Panc1 (cell line): ENCODE measurements around the gene S100PBP. TPM values are rescaled to one million over a fixed set of nuclear protein-coding genes. Genes with fewer than 3 reads are reported as not detected.

Experiments
- ATAC-seq: fragments of 200-7000 bp; cut with Tn5 transposase; 2 replicates; pipeline ENCODE4 v1.9.1; 2020; ENCODE audit warnings: mild to moderate bottlenecking, moderate library complexity
- BruUV-seq: library from RNA; stranded (reverse); fragments of 400-500 nt; replicated peaks from 2 replicates; lab custom pipeline; 2021; lab: Mats Ljungman, UMichigan
- CTCF ChIA-PET: fragments of 300-600 bp; sonication (Branson Sonifier 250); formaldehyde crosslinking; loops from one replicate; lab custom pipeline; 2022; ENCODE audit warnings: antibody characterized with exemption; lab: Charles Lee
- POLR2A ChIA-PET: fragments of 300-600 bp; sonication (Branson Sonifier 250); formaldehyde crosslinking; loops from one replicate; lab custom pipeline; 2022; ENCODE audit warnings: antibody characterized with exemption; lab: Charles Lee
- DNase-seq: peaks from one replicate; pipeline ENCODE4 v3.0.0-alpha.2; 2010; ENCODE audit warnings: low read depth, low spot score
- H3K27ac ChIP-seq: 2 replicates; pipeline ENCODE4 v1.5.1; 2011; ENCODE audit warnings: mild to moderate bottlenecking, low read length, inconsistent platforms
- H3K27me3 ChIP-seq: fragments of 200-500 bp; sonication (Bioruptor generic); 2 replicates; pipeline ENCODE4 v1.6.0; 2014; ENCODE audit warnings: low read length, inconsistent platforms; ENCODE audit not compliant: control insufficient read depth, insufficient read depth
- H3K36me3 ChIP-seq: fragments of 200-500 bp; sonication (Bioruptor generic); 2 replicates; pipeline ENCODE4 v1.5.1; 2014; ENCODE audit warnings: inconsistent platforms, mild to moderate bottlenecking, low read length, moderate library complexity; ENCODE audit not compliant: control insufficient read depth, insufficient read depth
- H3K4me1 ChIP-seq: 2 replicates; pipeline ENCODE4 v1.5.1; 2011; ENCODE audit warnings: inconsistent platforms, mild to moderate bottlenecking, low read length, moderate library complexity; ENCODE audit not compliant: control insufficient read depth, insufficient read depth
- H3K4me3 ChIP-seq, 2 experiments: 2 replicates each; pipeline ENCODE4 v1.5.1; 2011 to 2012; ENCODE audit warnings: low read depth in 2 of 2, low read length in 2 of 2, mild to moderate bottlenecking in 2 of 2, inconsistent platforms in 1 of 2, moderate library complexity in 1 of 2
- H3K9me3 ChIP-seq: fragments of 200-500 bp; sonication (Bioruptor generic); 2 replicates; pipeline ENCODE4 v1.5.1; 2014; ENCODE audit warnings: low read depth, mild to moderate bottlenecking, inconsistent platforms, low read length, moderate library complexity; ENCODE audit not compliant: control insufficient read depth, insufficient read depth
- CTCF ChIP-seq: fragments of 450-650 bp; IDR thresholded peaks from 2 replicates; pipeline ENCODE4 v1.5.1; 2017; ENCODE audit warnings: mild to moderate bottlenecking
- POLR2AphosphoS5 ChIP-seq: IDR thresholded peaks from 2 replicates; pipeline ENCODE4 v1.6.1; 2012; ENCODE audit warnings: mild to moderate bottlenecking, low read depth, low read length, moderate library complexity
- REST ChIP-seq, 2 experiments: IDR thresholded peaks; 2 replicates each; pipeline ENCODE4 v1.6.1; 2011 to 2012; ENCODE audit warnings: low read depth in 2 of 2, control low read depth in 1 of 2, low read length in 1 of 2, mild to moderate bottlenecking in 1 of 2, moderate library complexity in 1 of 2; ENCODE audit not compliant: insufficient read depth in 1 of 2
- SIN3A ChIP-seq: IDR thresholded peaks from 2 replicates; pipeline ENCODE4 v1.6.1; 2012; ENCODE audit warnings: low read depth, mild to moderate bottlenecking, low read length, moderate library complexity, borderline replicate concordance; ENCODE audit not compliant: insufficient read depth
- TCF7L2 ChIP-seq: IDR thresholded peaks from 2 replicates; pipeline ENCODE4 v1.6.1; 2011; ENCODE audit warnings: mild to moderate bottlenecking, low read depth, low read length, inconsistent platforms
- in situ Hi-C: cut with HindIII; loops from 2 replicates; pipeline ENCODE4 v1.10.0; 2016; ENCODE audit warnings: low sequenced_read_pairs, low pct_unique_long_range_greater_than_20kb
- intact Hi-C: fragments of 100-400 bp; cut with micrococcal nuclease; formaldehyde crosslinking; loops from one replicate; pipeline ENCODE4 v1.10.0; 2022; ENCODE audit not compliant: unreplicated experiment
- total RNA-seq: library from RNA; stranded (reverse); gene quantifications from one replicate; pipeline ENCODE4 v1.2.1, GENCODE V29; 2021; ENCODE audit not compliant: unreplicated experiment

S100PBP gene
- total RNA-seq, 1 experiment from 2014 or later: 55.4 TPM

GRCh38 chr1:32887623-32888022 lies 70.2 kb downstream of the S100PBP start:
- H3K4me1 ChIP-seq: peaks cover 8% of the 10 kb centered on the region
- no peaks in the 10 kb centered on the region for H3K36me3 ChIP-seq
- CTCF ChIA-PET: interaction anchor here (1.3 kb wide), 1 partner anchor 16 kb away, joined by 3 read pairs; no protein-coding TSS in a partner anchor
- H3K4me3 ChIP-seq: no peak overlapping the region
- in situ Hi-C loops (no loop called here), intact Hi-C loops (no loop called here)
- ATAC-seq: no peak
- POLR2A ChIA-PET: no interaction called here
- H3K27me3 ChIP-seq: no peaks in the 10 kb centered on the region; the same call in 1 of the 2 replicates
- no TSS peak for BruUV-seq
- no peak for DNase-seq
- no peak overlapping the region for H3K27ac ChIP-seq
- TF ChIP-seq CTCF (no peak), REST (IDR thresholded peaks at IDR 0.05; ENCODE audit: insufficient read depth in 1 of 2, low read depth in 2 of 2, low read length in 1 of 2) (no peak; a peak in 1 of 4 replicates), TCF7L2 (no peak), SIN3A (no peak), POLR2AphosphoS5 (no peak)
- H3K9me3 ChIP-seq: no peaks in the 10 kb centered on the region

GRCh38 chr1:32888134-32888533 lies 70.7 kb downstream of the S100PBP start:
- CTCF ChIA-PET: no interaction called here

More at GRCh38 chr1:32888134-32888533, 70.7 kb downstream of the S100PBP start:
- no peak overlapping the region for H3K27ac ChIP-seq
- ATAC-seq: no peak
- no peak overlapping the region for H3K4me3 ChIP-seq
- no TSS peak for BruUV-seq
- H3K36me3 ChIP-seq: no peaks in the 10 kb centered on the region
- no peaks in the 10 kb centered on the region; the same call in 1 of the 2 replicates for H3K27me3 ChIP-seq
- H3K9me3 ChIP-seq: no peaks in the 10 kb centered on the region
- H3K4me1 ChIP-seq: peaks cover 8% of the 10 kb centered on the region
- no peak for DNase-seq
- intact Hi-C loops: no loop called here
- in situ Hi-C loops: no loop called here
- TF ChIP-seq REST (IDR thresholded peaks at IDR 0.05; ENCODE audit: insufficient read depth in 1 of 2, low read depth in 2 of 2, low read length in 1 of 2) (0 out of 4 replicates have a peak, but pooled peaks of 1 of the 2 experiments have one; percentile 6), TCF7L2 (no peak)
- POLR2A ChIA-PET: no interaction called here
